ENCODE results near the gene PARD3B. TPM values are rescaled to one million over a fixed set of nuclear protein-coding genes. Genes with fewer than 3 reads are reported as not detected.
"Not testable (repeated sequence)": the region's sequence is repeated elsewhere in the genome, so short reads cannot be mapped to it uniquely, and the experiment has no call there.

Gene PARD3B
- total RNA-seq, 4 donors from 2014 or later: 6.5 to 17.3 (median 12.7) TPM

- no peak overlapping the region for H3K4me3 ChIP-seq (ENCODE audit: low read depth, poor library complexity, severe bottlenecking)
- intact Hi-C loops (cut with DNase I; ENCODE audit: low total_unique reads): no loop called here
- DNase-seq (ENCODE audit: low spot score in 2 of 2): no peak
- 64 to 69% methylated on average over 3 of the region's 3 CpGs for WGBS, 2 donors
- TF ChIP-seq CTCF (IDR thresholded peaks at IDR 0.05) (no peak), POLR2A (IDR thresholded peaks at IDR 0.05) (no peak)
These were observed 672.8 kb downstream of the PARD3B start for GRCh38 chr2:205218056-205218455.

DNA sequence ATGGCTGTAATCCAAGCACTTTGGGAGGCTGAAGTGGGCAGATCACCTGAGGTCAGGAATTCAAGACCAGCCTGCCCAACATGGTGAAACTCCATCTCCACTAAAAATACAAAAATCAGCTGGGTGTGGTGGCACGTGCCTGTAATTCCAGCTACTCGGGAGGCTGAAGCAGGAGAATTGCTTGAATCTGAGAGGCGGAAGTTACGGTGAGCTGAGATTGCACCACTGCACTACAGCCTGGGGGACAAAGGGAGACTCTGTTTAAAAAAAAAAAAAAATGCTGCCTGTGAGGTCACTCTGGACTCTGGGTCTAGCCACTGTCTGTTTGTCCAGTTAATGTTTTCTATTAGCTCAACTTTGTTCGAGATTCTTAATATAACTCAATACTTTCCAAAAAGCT lies 673.5 kb downstream of the PARD3B start:
- not testable (repeated sequence) for DNase-seq (ENCODE audit: low spot score in 2 of 2)
- WGBS, 2 donors: 88 to 94% methylated on average over 5 of the region's 5 CpGs

DNA sequence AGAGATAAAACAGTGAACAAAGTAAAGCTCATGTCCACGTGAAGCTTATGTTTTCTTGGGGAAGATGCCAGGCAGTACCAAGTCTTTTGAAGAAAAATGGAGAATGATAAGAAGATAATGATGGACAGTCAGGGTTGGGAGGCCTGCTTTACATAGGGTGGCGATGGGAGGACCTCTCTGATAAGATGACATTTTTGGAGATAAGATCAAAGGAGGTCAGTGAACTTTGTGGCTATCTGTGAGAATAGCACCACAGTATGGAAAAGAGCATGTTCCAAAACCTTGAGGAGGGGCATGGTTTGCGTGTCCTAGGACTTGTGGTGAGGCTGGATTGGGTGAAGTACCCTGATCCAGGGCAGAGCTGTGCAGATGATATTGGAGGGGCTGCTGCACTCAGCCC lies 675.3 kb downstream of the PARD3B start:
- intact Hi-C loops (cut with DNase I; ENCODE audit: low total_unique reads): no loop called here
- no peak overlapping the region for H3K4me3 ChIP-seq (ENCODE audit: low read depth, poor library complexity, severe bottlenecking)
- WGBS, 2 donors: 44 to 67% methylated on average over 3 of the region's 3 CpGs
- TF ChIP-seq POLR2A (IDR thresholded peaks at IDR 0.05): no peak
- TF ChIP-seq CTCF (IDR thresholded peaks at IDR 0.05): no peak
- no peak for DNase-seq (ENCODE audit: low spot score in 2 of 2)

More for the DNA sequence above, 673.5 kb downstream of the PARD3B start:
- intact Hi-C loops (cut with DNase I; ENCODE audit: low total_unique reads); H3K4me3 ChIP-seq (ENCODE audit: low read depth, poor library complexity, severe bottlenecking): not testable (repeated sequence)

DNA sequence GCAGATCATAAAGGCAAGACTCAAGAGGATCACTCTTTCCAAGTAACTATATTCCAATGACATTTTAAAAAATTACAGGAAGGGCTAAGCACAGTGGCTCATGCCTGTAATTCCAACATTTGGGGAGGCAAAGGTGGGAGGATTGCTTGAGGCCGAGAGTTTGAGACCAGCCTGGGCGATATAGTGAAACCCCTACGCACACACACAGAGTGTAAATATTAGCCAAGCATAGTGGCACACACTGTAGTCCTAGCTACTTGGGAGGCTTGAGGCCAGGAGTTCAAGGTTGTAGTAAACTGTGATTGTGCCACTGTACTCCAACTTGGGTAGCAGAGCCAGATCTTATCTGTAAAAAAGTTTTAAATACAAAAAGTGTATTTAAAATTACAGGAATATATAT lies 686.8 kb downstream of the PARD3B start:
- H3K4me3 ChIP-seq (ENCODE audit: low read depth, poor library complexity, severe bottlenecking): no peak overlapping the region
- WGBS, 2 donors: 96 to 98% methylated on average over 3 of the region's 3 CpGs
- no peak for TF ChIP-seq POLR2A (IDR thresholded peaks at IDR 0.05)
- TF ChIP-seq CTCF (IDR thresholded peaks at IDR 0.05): no peak
- intact Hi-C loops (cut with DNase I; ENCODE audit: low total_unique reads): no loop called here
- DNase-seq (ENCODE audit: low spot score in 2 of 2): no peak

DNA sequence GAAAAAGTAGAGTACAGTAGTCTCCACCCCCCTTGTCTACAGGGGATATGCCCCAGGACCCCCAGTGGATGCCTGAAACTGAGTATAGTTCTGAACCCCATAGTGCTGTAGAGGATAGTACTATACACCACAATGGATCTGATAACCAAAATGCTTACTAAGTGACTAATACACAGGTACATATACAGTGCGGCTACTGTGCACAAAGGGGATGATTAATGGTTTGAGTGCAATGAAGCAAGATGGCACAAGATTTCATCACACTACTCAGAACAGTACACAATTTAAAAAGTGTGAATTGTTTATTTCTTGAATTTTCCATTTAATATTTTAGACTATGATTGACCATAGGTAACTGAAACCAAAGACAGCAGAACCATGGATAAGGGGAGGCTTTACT lies 690.2 kb downstream of the PARD3B start:
- intact Hi-C loops (cut with DNase I; ENCODE audit: low total_unique reads): no loop called here
- no peak overlapping the region for H3K4me3 ChIP-seq (ENCODE audit: low read depth, poor library complexity, severe bottlenecking)
- WGBS, 2 donors: 70 to 83% methylated on average over 1 of the region's 1 CpG
- TF ChIP-seq POLR2A (IDR thresholded peaks at IDR 0.05) (no peak), CTCF (IDR thresholded peaks at IDR 0.05) (no peak)
- DNase-seq (ENCODE audit: low spot score in 2 of 2): no peak

DNA sequence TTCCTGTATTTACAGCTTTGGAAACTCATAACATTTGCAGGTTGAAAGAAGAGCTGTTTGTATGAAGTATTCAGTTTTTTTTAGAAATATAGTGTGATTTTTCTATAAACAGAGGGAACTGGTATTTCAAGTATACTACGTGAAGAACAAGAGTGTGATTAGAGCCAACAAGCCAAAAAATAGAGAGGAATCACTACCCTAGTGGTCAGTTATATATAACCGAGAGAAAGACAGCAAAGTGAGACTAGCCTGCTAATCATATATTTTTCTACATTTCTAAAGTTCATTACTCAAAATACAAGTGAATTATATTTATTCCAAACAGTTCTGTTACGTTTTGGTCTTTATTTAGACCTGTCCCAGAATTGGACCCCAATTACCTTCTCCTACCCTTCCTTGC lies 692.2 kb downstream of the PARD3B start:
- WGBS, 2 donors: 68 to 86% methylated on average over 3 of the region's 3 CpGs
- intact Hi-C loops (cut with DNase I; ENCODE audit: low total_unique reads): no loop called here
- no peak for DNase-seq (ENCODE audit: low spot score in 2 of 2)
- TF ChIP-seq POLR2A (IDR thresholded peaks at IDR 0.05): no peak
- no peak for TF ChIP-seq CTCF (IDR thresholded peaks at IDR 0.05)
- H3K4me3 ChIP-seq (ENCODE audit: low read depth, poor library complexity, severe bottlenecking): no peak overlapping the region

Measured in lower leg skin (tissue), 4 donors.